Activated T-helper 1 cell treated with Interleukin-2 at 50 U/mL for 16 hours (primary cell): ENCODE results near the gene STPG1.

Experiments used
- DNase-seq: peaks from one replicate; pipeline ENCODE4 v3.0.0-alpha.2; 2020; ENCODE audit warnings: low read depth

STPG1 gene

DNA sequence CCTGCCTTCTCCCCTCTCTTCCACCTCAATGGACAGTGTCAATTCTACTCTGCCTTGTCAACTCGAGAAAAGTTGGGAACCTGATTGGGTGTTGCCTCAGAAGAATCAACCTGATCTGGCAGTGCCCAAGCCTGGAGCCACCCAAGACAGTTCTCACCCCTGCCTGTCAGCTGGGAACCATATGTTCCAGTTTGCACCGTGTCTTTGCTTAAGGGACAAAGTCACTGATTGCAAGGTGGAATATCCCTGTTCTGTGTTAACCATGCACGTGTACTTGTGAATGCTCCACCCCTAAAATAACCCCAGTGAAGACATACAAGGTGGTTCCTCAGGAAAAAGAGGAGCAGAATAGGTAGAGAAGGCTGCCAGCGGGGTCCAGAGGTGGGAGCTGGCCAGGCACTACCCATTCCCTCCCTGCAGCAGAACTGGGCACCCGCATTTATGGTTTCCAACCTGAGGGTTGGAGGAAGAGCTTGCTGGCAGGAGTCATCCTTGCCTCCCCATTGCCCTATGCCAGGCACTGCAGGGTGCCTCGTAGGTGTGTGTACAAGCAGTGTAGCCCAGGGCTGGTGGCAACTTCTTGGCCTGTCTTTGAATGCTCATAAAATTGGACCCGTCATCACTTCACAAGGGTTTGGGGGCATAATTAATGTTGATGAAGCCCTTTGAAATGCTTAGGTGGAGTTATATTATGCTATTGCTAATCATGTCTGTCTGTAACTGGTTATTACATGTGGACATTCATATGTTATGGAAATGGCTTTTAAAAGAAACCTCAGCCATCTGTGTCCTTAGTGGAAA, 13.4 kb upstream of the STPG1 start:
- no peak for DNase-seq

DNA sequence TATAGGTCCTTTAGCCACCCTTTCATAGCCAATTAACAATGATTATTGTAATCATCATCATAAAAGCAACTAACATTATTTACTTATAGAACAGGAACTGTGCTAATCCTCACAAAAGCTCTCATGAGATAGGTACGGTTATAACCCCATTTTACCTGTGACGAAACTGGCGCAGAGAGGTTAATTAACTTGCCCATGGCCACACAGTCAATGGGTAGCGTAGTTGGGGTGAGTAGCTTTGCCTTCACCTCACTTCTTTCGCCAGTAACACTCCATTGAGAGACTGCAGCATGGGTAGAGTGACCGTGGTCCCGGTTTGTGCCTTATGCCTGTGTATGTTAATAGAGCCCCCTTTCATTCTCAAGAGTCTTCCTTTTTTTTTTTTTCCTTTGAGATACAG, 12.3 kb upstream of the STPG1 start:
- no peak for DNase-seq

DNA sequence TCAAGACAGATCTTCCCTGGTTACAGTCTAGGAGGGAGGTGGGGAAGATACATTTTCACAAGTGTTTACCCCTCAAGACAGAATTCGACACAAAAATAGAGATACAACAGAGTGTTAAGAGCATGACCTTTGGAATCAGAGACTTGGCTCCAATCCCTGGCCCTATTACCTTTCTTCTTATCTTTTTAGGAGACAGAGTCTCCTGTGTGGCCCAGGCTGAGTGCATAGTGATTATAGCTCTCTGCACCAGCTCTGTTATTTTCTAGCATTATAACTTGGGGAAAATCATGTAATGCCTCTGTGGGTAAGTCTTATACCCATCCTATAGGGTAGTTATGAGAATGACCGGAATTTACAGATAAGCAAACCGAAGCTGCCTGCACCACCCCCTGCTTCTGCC, 11.9 kb upstream of the STPG1 start:
- no peak for DNase-seq

DNA sequence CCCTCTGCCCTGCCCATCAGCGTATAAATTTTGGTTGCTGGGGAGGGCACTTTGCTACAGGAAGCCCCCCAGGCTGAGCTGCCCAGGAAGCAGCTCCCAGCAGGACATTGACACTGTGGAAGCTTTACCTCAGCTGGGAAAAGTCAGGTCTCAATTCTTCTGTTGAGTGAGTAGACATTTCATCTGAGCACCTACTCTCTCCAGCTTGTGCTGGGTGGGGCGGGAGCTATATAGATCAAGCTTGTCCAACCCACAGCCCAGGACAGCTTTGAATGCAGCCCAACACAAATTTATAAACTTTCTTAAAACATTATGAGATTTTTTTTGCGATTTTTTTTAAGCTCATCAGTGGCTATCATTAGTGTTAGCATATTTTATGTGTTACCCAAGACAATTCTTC, 11.4 kb upstream of the STPG1 start:
- DNase-seq, result no peak

DNA sequence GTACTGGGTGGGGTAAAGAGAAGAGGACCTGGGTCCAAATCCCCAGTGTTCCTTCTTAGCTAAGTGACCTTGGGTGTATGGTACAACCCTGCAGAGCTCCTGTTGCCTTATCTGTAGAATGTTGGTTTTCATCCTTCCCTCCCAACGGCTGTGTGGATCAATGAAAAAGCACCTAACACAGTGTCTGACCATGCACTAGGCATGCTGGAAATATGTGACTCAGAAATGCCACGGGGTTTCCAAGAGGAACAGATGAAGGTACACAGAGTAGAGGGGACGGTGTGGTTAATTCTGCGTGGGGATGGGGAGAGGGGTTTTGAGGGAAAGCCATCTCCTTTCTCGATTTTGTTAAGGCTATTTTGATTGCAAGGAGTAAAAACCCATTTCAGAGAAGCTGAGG, 10.6 kb upstream of the STPG1 start:
- DNase-seq, result no peak

DNA sequence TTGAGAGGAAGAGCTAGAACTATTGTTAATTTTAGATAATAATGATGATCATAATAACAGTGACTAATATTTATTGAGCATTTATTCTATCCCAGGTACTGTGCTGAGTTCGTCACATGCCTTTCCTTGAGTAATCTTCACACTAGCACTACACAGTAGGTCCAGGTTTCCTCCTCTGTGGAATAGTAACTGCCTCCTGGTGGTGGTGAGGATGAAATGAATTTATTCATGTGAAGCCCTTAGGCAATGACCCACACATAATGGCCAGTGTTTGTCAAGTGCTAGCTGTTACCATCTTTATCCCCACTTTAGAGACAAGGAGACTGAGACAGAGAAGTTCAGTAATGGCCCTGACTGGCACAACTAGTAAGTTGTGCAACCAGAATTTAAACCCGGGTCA, 7.9 kb upstream of the STPG1 start:
- DNase-seq, result no peak

DNA sequence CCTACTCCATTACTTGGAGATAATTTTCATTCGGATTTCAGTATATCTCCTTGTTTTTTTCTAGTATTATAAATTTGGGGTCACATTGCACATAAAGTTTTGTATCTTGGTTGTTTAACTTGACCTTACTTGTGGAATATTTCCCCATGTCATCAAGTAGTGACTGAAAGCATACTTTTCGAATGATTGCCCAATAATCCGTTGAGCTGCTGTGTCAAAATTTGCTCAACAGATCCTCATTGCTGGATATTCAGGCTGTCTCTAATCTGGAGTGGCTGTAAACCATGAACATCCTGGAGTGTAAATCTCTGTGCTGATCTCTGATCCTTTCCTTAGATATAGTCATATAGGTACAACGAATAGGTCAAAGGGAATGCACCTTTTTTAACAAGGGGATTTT, 7.0 kb upstream of the STPG1 start:
- DNase-seq, result no peak

DNA sequence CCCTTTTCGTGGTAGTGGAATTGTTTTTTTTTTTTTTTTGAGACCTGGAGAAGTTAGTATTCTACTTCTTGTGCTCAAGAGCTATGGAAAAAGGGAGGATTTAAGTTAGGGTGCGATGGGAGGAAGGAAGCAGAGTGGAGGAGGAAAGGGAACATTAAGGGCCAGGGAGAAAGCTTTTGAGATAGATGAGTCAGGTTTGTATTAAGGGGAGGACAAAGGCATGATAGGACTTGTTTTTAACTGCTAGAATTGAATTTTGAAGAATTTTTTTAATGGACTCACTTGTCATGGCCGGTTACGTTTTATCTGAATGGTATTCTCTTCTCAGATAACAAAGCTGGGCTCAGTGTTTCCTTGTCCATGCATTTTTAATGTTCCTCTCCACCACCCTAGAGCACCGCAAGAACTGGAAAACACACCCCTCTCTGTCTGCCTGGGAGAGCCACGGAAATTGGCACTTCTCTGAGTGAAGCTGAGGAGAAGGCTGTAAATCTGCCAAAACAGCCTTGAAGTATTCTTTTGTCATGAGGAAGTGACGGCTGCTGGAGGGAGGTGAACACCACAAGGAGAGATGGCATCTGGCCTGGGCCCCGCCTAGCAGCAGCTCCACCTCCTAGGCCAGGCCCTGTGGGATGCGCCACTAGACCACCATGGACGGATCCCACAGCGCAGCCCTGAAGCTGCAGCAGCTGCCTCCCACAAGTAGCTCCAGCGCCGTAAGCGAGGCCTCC, 5.5 kb upstream of the STPG1 start:
- no peak for DNase-seq

DNA sequence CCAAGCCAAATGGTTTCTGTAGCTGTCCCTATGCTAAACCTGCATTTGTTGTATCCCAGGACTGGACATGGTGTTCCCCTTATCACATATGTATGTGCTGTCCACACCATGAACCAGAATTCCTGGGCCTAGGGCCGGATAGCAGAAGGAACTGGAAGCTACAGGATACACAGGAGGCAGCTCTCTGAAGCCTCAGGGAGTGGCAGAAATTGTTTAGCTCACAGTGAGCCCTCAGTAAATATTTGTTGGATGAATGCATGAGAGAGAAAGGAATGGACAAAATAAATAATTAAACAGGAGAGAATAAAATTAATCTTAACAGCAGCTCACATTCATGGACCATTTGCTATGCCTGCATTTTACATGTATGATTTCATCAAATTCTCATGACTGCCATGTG, 4.1 kb upstream of the STPG1 start:
- DNase-seq, result no peak

DNA sequence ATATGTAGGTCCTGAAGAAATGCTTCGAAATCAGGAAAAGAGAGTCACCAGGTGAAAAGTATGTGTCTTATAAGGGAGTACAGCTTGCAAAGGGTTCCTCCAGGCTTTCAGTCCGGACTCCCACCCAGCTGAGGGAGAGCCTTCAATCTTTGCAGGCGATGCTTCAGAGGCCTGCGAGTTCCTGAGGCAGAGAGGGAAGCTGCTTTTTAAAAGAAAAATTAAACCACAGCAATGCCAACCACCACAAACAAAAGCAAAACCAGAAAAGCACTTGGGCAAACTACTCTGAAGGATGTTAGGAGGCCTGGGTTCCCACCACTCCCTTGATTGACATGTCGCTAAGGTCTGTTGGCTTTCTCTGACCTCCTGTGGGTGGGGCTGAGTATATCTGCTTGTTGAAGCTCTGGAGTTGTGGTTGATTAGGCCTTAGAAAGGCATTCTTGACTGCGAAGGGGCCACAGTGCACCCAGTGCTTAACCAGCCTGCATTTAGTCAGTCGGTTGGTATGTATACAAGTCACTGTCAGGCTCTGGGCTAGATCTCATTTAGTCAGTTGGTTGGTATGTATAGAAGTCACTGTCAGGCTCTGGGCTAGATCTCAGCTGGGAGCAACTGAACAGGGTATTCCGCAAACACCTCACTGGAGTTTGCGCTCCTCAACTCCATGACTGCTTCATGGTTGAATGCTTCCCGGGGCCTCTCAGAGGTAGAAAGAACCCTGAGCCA, 3.2 kb upstream of the STPG1 start:
- no peak for DNase-seq

DNA sequence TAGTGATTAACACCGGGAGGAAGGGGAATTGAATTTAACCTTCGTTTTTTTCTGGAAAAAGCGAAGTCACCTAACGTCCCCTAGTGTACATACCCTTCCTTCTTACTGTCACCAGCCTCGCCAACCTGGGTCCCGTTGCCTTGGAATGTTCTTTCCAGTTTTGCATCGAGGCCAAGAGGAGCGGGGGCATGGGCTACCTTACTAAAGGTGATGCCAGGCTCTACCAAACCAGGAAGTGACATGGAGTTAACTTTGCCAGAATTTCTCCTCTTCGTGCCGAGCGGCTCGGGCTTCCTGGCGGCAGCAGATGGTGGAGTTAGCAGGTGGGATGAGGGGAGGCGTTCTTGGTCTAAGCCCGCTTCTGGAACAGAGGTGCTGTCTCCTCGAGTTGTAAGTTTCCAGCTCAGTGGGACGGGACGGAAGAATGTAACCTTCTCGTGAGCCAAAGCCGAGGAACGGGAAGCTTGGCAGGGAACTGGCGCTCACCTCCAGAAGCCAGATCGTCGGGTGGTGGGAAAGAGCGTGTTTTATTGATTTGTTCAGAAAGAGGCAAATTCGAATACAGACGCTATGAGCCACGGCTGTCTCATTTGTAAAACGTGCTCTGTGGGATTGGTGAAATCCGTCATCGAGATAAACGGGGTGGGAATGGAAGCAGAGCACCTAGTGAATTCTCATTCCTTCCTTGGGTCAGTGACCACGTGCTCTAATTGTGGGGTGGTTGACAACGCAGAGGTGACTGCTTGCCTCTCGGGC, 2.5 kb upstream of the STPG1 start:
- DNase-seq, result no peak

DNA sequence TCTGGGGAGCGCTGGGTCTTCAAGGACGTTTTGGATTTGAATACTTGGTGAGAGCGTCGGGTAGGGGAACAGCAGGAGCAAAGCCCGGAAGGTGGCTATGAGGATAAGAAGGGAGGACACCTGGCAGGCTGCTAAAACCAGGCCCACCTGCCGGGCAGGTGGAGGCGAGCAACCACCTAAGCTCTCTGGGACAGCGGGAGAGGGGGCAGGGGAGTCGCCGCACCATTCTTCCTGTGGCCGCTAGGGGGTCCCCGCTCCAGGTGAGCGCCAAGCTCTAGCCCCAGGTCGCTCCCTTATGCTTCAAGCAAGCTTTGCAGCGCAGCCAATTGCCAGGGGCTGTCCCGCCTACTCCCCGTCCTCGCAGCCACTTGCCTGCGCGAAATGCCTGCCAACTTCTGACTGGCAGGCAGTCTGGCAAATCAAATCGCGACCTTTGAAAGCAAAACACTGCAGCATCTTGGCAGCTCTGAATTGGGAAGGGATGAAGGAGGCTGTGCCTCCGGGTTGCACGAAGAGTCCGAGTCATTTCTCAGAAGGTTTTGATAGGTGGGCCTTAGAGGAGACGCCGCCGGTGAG, 1.8 kb upstream of the STPG1 start, which contains the start of gene NIPAL3:
Gene NIPAL3, plus strand, starts transcription at position 469 of the 576 bp plus-strand sequence. CDS start 3,746 bp downstream, outside the sequence.
- peak; percentile 95 for DNase-seq

DNA sequence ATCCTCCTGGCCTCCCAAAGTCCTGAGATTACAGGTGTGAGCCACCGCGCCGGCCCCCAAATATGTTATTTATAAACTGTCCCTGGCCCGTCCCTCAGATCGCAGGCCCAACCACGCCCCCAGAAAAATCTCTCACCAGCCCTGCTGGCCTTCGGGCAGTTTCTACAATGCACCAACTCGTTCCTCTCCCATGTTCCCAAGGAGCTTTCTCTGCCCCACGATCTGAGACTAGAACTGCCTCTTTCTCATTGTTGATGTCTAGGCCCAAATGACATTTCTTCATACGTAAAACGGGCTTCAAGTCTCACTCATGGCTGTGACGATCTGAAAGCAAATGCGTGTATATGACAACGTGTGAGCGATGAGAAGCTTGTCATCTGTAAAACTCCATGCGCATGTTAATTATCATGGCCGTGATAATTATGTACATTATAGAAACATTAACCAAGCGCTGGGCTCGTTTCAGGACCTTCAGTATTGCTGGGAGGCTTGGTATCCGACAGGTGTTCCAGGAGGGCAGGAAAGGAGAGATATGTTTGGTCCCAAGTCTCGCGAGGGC, 1.3 kb upstream of the STPG1 start:
- no peak for DNase-seq

DNA sequence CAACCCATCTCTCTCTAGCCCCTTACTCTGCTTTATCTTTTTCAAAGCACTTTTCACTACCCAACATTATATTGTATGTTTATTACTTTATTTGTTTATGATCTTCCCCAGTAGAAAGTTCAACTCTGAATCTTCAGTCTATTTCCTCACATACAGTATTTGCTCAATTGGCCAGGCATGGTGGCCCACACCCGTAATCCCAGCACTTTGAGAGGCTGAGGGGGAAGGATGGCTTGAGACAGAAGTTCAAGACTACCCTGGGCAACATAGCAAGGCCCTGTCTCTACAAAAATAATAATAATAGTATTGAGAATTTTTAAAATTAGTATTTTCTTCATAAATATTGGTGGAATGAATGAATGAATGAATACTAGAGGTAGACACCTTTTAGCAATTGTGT, 1.2 kb downstream of the STPG1 start:
- no peak for DNase-seq

DNA sequence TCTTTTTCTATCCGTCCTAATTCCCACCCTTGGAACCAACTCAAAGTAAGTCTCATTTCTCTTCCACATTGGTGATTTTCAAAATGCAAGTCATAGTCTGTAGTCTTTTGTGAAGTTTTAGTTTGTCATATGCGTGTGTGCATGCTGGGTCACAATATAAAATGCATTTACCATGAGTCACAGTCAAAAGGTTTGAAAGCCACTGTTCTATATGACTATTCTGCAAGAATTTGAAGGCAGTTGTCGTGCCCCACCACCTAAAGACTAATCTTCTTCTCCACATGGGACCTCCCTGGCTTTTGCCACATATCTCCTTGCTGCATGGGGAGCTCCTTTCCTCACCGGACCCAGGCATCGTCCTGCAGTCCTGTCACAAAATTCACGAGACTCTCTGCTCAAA, 1.6 kb downstream of the STPG1 start:
- DNase-seq, result no peak

DNA sequence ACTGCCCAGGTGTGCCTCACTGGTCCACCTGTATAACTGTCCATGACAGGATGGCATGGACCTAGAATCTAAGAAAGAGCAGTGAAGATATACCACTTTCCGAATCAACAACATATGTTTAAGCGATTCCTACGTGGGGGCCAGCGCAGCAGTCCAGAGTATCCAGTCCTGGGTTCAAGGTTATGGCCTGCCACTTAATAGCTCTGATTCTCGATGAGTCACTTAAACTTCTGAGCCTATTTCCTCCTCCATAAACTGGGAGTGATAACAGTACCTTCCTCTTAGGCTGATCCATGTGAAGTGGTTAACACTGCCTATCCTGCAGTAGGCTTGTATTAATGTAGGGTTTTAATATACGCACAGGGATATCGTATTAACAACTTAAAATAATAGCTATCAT, 2.8 kb downstream of the STPG1 start:
- DNase-seq, result no peak

DNA sequence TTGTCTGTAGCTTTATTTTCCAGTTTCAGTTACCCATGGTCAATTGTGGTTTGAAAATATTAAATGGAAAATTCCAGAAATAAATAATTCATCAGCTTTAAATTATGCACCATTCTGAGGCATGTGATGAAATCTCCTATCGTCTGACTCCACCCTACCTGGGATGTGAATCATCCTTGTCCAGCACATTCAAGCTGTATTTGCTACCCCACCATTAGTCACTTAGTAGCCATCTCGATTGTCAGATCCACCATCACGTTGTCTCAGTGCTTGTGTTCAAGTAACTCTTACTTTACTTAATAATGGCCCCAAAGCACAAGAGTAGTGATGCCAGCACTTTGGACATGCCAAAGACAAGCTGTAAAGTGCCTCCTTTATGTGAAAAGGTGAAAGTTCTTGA, 4.0 kb downstream of the STPG1 start:
- DNase-seq, result no peak

DNA sequence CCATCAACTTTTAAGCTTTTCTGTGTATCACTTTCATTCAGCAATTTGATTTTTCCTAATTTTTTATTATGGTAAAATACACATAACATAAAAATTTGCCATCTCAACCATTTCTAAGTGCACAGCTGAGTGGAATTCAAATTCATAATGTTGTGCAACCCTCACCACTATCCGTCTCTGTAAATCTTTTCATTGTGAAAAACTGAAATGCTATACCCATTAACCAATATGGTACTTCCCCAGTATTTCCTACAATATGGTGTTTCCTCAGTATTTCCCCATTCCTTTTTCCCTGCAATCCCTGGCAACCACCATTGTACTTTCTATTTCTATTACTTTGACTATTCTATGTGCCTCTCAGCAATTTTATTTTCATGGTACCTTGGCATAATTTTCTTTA, 6.8 kb downstream of the STPG1 start:
- no peak for DNase-seq

DNA sequence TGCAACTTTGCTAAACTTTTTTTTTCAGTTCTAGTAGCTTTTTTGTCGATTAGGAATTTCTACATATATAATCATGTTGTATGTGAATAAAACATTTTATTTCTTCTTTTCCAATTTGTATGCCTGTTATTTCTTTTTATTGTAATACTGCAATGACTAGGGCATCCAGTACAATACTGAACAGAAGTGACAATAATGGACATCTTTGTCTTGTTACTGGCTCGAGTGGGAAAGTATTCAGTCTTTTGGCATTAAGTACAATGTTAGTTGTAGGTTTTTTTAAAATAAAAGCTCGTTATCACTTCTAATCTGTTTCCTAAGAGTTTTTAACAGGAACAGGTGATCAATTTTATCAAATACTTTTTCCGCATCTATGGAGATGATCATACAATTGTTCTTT, 9.8 kb downstream of the STPG1 start:
- no peak for DNase-seq

DNA sequence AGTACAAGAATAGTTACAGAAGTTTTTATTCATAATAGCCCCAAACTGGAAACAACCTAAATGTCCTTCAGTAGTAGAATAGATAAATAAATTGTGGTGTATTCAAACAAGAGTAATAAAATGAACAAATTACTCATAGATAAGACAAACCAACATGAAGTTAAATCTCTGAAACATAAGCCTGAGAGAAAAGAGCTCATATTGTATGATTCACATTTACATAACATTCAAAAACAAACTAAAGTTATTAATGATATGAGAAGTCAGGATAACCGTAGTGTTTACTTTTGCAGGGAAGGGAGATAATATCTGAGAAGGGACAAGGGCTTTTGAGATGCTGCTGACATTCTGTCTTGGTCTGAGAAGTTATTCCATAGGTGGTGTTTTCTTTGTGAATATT, 13.5 kb downstream of the STPG1 start:
- no peak for DNase-seq

DNA sequence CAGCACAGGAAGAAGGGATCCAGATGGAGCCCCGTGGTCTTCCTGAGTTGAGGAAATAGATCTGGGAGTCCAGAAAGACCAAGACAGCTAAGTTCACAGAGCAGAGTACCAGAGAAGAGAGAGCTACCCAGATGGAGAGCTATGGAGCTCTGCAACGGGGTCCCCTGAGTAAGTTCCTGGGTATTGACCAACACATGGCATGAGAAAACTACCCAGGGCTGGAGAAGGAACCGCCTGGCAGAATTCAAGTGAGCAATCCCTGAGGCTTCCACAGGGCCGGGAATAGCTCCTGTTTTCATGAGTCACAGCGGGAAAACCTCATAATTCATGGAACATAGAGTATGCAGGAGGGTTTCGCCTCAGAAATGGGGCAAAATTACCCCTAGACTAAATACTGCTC, 19.7 kb downstream of the STPG1 start:
- DNase-seq, result no peak
